HG03575 (cell line): ENCODE data around the gene COL19A1.
"Not testable (repeated sequence)": the region's sequence is repeated elsewhere in the genome, so short reads cannot be mapped to it uniquely, and the experiment has no call there.

Source experiments
- ATAC-seq: cut with Tn5 transposase; IDR thresholded peaks from one replicate; pipeline ENCODE4 v1.9.1; 2021; ENCODE audit not compliant: unreplicated experiment, insufficient number of reproducible peaks, low FRiP score; ENCODE audit errors: extremely low read depth

Gene COL19A1

DNA sequence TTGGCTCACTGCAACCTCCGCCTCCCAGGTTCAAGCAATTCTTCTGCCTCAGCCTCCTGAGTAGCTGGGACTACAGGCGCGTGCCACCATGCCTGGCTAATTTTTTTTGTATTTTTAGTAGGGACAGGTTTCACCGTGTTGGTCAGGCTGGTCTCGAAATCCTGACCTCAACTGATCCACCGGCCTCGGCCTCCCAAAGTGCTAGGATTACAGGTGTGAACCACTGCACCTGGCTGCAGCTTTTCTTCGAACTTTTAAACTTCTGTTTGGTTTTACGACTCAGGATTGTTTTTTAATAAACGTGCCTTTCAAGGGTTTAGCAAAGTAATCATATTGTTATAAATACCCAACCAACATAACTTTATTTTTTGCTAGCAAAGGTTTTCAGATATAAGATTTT, 156.8 kb downstream of the COL19A1 start:
- not testable (repeated sequence) for ATAC-seq

DNA sequence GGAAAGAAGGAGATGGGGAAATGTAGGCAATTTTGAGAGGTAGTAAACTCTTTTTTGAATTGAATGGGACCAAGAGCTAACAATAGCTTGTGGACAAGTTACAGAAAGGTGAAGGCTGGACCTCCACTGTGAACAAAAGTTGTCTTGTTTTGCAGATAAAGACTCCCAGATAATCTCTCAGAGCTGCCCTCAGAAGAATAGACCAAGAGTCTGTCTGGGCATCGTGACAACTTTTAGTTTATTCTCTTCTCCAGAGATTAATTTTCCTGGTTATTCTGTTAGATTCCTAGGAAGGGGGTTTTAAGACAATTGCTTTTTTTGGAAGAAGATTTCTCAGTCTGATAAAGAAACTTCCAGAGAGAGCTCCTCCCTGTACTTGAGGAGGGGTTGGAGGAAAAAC, 161.9 kb downstream of the COL19A1 start:
- no peak for ATAC-seq

DNA sequence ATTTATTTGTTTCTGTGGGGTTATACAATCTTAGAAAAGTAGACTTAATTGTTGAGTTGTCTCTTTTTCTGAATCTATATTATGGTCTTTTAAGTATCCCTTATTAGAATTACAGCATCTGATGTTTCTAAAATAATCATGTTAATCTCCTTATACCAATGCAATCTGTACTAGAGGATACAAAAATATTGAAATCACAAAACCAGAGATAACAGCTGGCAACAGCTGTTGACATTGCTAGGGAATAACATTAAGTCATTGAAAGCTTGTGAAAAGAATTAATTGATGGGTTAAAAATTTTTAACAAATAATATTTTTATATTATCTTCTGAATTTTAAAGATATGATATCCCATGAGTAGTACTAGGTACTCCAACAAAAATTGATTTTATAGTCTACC, 162.6 kb downstream of the COL19A1 start:
- ATAC-seq = no peak

DNA sequence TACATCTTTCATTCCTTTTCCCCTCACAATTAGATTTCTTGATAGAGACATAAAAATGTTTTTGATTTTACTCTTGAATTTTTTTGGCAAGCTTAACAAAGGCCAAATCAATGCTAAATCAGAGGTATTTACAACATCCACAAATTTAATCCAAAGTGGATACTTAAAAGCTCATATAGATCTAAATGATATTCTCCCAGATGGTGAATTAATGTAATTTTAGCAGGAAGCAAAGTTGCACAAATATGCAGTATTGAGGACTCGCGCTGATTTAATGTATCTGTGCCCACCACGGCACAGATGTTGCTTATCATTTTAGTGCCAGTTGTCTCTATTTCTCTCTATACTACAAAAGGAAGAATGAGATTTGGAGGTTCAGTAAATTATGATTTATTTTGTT, 167.4 kb downstream of the COL19A1 start:
- ATAC-seq = no peak

DNA sequence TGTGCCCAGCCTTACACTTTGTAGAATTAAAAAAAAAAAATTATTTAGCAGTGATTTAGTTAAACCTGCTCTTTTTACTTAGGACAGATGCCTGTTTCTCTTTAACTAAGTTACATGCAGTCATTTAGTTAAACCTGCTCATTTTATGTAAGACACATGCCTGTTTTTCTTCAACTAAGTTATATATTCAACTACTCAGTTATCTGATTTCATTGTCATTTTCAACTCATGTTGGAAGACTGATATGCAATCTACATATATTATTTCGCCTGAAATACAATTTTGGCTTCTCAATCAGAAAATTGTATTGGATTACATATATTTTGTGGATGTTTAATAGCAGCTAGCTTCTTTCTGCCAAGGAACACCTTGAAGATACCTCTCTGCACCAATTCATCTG, 171.1 kb downstream of the COL19A1 start:
- ATAC-seq = no peak

DNA sequence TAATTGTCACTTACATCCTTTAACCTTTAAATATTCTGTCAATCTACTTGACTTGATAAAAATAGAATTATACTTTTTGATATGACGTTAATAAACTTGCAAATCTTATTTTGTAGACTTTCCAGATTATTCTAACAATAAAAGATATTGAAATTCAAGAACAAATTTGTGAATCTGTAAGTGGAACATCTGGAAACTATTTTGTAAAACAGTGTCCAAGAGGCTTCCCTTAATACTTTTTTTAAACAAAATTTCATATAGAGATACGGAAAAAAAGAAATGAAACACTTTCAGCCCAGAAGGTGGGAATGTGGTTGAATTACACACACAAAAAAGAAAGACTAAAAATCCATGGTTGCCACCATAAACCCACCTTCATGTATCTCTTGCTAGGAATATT, 174.4 kb downstream of the COL19A1 start:
- ATAC-seq = no peak

DNA sequence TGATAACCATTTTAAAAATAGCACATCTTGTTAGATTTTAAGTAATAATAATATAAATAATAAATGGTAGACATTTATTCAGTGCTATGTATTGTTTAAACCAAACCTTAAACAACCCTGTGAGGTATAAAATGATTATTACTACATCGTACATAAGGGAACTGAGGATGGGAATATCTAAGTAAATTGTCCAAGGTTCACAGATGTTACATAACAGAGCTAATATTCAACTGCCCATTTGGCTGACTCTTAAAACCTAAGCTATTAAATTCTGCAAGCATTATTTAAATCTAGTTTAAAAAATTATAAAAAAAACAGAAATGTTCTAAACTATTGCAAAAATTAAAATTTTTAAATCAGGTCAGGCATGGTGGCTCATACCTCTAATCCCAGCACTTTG, 175.1 kb downstream of the COL19A1 start:
- no peak for ATAC-seq

DNA sequence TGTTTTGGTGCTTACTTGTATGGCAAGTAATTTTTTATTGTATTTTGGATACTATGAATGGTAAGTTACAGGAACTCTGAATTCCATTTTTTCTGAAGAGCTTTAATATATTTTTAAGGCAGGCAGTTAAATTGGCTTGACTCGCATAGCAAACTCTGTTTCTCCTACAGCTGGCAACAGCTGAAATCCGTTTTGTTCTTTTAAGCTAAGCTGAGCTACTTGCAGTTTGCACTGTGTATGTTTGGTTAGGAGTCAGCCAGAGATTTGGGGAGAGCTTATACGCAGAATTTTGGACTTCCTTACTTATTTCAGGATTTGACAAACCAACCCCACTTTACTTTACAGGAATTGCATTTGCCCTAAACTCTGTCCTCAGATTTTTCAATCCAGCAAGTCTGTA, 179.1 kb downstream of the COL19A1 start:
- ATAC-seq = no peak

DNA sequence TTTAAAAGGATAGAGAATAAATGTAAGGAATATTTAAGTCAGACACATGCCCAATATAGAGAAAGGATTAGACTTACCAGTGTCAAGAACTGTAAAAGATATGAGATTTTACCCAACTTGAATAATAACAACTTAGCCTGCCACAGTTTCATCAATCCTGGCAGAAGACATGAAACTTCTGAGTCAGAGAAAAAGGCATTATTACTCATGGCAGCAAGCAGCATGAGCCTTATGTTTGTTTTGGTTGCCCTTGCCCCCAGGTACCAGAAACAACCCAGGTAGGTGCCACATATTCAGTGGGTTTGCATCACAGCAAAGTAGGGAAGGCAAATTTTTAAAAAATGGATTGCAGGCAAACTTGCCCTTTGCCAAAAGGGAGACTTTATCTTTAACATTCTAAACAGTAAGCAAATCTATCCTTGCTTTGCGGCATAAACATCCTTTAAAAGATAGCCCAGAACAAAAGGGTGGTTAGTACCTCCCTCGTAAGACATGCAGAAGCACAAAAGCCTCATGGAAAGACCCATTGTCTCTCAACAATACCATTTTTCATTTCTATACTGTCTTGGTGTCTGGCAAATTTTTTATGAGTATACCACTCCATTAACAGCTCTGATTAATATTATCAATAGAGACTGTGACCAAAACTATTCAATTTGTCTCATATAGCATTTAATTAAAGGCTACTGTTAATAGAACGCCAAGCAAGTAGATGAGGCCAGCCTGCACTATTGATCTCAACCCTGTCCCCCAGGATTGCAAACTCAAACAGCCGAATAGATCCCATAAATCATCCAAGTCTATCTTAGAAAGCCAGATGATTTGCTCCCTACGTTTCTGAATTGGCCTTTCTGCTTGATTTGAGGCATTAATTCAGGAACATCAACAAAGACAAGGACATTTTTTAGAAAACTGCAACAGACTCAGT, 185.1 kb downstream of the COL19A1 start:
- ATAC-seq = no peak

DNA sequence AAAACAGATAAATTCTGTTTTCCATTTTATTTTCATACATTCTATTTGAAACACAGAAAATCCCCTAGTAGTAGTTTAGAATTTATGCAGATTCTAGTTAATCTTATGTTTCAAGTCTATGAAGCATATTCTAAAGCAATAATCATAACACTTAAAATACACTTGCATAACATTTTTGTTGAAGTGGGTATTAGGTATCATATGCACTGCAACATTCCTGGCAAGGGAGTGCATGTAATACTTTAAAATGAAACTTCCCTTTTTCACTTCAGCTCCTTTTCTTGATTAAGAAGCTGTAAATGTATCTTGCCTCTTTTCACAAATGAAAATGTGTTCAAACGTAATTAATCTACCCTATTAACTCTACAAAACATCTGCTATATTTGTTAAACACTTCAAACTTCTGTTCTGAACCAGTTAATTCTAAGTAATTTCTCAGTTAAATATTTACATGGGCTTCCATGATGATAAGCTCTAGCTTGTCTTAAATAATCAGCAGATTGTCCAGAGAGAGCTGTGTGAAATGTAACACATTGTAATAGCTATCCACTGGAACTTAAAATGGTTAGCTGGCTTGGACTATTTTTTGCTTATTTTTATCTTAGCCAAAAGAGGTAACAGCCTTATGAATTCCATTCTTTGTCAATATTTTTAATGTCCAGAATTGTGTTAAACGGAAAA, 192.8 kb downstream of the COL19A1 start:
- no peak for ATAC-seq

DNA sequence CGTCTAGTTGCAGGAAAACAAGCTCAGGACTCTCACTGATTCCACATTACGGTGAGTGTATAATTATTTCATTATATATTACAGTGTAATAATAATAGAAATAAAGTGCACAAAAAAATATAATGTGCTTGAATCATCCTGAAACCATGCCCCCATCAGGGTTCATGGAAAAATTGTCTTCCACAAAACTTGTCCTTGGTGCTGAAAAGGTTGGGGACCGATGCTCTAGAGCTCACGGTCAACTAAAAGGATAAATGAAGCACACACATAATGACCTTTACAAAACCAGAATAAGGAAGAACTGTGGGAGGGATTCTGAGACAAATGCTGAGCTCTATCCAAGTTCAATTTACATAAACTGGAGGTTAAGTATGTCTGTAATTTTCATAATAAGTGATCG, 194.3 kb downstream of the COL19A1 start:
- no peak for ATAC-seq

DNA sequence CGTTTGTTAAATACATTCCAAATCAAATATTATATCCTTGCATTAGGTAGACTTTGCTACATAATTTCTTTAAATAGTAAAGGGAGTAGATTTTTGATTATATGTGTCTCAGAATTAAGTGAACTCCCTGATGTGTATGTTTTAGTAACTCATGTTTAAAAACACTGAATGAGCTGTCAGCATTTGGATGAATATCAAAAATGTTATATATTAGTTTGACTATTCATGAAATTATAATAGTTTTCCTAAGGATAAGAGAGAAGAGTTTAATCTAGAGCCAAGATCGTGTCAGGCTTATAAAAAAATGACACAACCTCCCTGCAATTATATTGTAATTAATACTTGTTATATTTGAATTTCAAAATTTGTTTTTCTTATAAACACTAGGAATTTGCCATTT, 195.2 kb downstream of the COL19A1 start:
- no peak for ATAC-seq

DNA sequence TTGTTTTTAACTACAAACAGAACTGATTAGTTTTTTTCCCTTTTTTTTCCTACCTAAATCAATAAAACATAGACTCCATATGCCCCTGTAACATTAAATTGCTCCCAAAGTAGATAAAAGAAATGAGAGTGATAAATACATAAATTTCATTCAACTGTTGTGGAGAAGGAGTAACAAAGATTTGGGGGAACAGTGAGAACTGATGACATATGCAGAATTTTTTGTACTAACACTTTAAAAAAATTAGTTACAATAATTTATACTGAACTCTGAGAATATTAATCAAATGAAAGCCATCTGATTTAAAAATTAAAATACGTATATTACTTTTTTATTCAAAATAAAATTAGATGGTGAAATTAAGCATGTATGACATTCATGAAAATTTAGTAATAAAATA, 195.7 kb downstream of the COL19A1 start:
- ATAC-seq = no peak

DNA sequence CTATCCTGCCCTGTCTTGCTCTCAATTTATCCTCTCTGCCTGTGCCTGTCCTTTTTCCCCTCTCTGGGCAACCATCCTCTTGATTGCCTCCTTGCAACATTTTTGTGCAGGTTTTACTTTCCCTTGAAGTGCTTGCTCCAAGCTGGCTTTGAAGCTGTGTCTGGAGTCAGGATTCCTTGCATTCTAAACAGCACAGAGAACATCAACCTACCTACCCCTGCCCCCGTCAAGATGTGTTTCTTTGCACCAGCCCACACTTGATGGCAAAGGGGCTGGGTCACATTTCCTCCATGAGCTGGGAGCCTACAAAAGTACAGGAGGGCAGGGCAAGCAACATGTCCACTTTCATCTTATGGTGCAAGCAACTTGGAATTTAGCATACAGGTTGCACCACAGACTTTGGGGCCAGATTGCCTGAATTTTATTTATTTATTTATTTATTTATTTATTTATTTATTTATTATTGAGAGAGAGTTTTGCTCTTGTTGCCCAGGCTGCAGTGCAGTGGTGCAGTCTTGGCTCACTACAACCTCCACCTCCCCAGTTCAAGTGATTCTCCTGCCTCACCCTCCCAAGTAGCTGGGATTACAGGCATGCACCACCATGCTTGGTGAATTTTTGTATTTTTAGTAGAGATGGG, 206.3 kb downstream of the COL19A1 start:
- ATAC-seq = no peak

DNA sequence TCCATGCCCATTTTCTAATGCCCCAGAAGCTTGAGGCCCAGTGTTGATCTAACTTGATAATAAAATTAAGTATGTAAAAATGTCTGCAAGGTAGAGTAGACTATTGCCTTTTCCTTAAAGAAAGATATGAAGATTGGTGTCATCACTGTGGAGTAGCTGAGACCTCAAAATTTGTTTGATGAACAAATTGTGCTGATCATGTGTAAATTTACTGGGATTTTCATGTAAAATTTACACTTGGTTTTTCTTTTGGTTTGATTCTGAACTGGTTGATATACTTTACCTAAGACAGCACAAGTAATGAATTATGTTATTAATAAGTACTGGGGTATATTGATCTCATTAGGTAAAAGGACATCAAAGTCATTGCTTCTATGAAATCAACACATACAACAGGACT, 207.3 kb downstream of the COL19A1 start:
- ATAC-seq = no peak

DNA sequence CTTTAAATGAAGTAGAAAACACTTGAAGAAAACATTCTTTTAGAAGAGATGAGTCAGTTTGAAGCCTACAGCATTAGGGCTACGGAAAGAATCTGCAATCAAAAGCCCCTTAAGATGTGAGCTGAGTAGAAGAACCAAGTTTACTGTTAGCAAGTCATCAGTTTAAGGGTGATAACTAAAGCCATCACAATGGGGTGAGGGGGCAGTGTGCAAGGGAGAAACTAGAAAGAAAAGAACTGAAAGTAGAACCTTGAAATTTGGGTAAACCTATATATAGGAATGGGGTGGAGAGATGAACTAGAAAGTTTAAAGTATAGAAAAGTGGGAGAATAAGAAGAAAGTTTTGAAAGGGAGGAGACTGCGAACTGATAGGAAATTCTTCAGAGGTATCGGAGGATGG, 212.9 kb downstream of the COL19A1 start:
- no peak for ATAC-seq

DNA sequence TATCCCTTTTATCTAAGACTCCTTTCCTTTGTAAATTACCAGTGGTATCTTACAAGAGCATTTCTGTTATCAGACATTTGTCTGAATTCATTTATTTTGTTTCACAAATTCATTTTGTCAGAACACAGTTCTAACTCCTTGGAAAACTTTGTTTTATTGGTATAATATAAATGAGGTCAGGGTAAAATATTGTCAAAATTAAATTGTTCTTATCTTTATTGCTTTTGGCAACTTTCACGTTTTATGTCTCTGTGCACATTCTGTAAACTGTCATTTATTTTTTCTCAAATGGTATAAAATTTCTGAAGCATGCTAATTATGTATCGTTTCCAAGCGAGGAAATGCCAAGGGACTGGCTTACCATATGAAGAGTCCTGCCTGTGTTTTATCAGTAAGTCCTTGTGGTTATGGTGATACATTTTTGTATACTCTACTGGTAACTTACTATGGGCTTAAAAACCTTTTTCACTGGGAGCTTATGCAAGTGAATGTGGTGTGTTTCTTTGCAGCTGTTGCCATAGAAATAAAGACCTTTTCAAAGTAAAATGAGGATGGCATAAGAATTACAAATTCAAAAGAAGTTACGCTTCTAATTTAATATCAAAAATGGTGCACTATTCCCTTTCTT, 214.2 kb downstream of the COL19A1 start:
- ATAC-seq = no peak

DNA sequence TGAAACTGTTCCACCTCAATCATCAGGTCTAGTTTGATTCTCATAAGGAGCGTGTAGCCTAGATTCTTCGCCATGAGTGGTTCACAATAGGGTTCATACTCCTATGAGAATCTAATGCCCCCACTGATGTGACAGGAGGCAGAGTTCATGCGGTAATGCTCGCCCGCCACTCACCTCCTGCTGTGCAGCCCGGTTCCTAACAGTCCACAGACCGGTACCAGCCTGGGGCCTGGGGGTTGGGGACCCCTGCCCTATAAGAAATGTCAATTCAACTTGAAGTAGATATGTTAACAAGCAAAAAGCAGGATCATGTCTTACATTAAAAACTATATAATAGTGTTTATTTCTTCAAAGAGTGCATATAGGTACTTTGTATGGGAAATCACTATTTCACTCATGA, 216.5 kb downstream of the COL19A1 start:
- no peak for ATAC-seq

DNA sequence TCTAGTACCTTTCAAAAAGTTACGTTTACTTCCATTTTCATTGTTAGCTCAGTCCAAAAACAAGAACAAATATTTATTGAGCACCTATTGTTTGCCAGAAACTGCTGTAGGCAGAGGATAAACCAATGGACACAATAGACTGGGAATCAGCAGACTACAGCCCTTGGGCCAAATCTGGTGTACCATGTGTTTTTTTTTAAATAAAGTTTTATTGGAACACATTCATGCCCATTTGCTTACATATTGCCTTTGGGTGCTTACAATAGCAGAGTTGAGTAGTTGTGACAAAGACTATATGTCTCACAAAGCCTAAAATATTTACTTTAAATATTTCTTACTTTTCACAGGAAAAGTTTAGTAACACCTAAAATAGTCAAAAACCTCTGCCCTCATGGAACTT, 220.4 kb downstream of the COL19A1 start:
- ATAC-seq = no peak

DNA sequence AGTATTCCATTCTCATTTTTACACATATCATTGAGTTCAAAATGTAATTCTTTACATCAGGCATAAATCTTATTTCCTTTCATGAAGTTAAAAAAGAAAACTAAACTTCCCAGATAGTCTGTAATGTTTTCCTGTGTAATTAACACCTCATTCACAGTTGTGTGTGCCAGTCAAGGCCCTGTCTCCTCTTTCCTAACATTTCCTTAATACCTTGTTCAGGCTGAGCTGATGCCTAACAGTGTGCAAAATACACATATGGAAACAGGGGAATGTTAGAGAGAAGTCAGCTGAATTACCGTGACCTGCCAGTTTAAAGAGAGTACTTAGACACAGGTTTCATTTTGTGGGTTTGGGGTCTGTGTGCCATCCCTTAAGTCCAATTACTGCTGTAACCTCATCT, 227.8 kb downstream of the COL19A1 start:
- no peak for ATAC-seq
